Activated CD4-positive, alpha-beta T cell treated with anti-CD3 and anti-CD28 coated beads for 48 hours (primary cell): ENCODE measurements around the gene PRCD.
A peak's percentile ranks its signal among the peaks of the same experiment; 100 is the strongest.
"Not testable (repeated sequence)": the region's sequence is repeated elsewhere in the genome, so short reads cannot be mapped to it uniquely, and the experiment has no call there.

Source experiments
- DNase-seq: peaks from one replicate; pipeline ENCODE4 v3.0.0-alpha.2; 2020

The PRCD gene

DNA sequence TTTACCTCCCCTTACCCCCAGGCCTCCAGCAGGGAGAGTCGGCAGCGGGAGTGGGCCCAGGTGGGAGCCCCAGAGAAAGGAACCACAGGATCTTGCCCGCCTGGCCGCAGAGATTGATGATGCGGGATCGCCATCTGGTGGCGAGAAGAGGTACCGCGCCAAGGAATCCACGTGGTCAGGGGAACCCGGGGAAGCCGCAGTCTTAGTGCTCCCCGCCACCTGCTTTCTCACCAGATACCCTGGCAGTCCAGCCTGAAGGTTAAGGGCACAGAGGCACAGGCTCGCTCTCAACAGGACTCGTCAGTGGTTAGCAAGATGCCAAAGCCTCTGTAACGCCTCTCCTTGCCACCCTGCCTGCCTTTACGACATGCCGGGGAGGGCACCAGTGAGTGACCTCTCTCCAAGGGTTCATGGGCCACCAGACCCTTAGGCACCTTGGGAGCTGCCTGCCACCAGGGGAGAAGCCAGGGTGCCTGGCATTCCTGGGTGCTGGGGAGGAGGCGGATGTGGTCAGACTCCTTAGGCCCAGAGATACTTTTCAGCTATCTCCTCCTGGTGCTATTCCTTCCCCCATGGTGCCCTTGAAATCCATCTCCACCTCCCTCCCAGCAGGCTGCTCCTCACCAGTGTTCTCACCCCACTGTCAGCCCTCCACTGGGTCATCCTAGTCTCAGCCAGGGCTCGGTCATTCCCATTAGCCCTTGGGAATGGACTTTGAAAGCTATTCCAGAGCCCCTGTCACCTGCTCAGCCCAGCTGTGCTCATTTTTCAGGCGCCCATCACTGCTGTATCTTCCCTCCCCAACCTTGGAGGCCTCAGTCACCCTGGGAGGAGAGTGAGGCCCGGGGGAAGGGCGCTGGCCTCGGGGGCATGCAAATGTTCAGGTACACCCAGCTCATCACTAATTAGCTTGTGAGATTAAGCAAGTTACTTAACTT lies 33.2 kb upstream of the PRCD start:
- DNase-seq = peak; percentile 92

DNA sequence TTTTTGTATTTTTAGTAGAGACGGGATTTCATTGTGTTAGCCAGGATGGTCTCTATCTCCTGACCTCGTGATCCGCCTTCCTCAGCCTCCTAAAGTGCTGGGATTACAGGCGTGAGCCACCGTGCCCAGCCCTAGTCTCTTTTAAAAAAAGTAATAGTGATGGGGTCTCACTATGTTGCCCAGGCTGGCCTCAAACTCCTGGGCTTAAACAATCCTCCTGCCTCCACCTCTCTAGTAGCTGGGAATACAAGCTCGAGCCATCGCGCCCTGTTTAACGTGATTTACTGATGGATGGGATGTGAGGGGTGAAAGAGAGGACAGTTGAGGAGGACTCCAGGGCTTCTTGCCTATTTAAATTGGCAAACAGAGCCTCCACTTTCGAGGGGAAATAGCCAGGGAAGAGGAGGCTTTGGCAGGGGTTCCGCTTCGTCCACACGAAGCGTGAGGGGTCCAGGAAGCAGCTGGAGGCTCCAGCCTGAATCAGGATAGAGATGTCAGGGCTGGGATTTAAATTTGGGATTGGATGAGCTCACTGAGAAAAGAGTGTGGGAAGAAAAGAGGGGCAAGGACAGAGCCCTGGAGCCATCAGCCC lies 31.3 kb upstream of the PRCD start:
- DNase-seq = not testable (repeated sequence)

DNA sequence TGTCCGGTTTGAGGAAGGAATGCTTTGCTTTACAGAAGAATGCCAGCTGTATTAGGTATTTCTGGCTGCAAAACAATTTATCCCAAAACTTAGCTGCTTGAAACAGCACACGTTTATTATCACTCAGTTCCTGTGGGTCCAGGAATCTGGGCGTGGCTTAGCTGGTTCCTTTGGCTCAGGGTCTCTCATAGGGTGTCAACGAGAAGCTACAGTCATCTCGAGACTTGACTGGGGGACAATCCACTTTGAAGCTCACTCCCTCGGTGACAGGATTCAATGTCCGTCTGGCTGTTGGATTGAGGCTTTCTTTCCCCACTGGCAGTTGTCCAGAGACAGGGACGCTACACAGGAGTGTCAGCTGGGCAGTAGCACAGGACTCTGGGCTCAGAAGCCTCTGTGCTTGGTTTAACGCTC lies 29.0 kb upstream of the PRCD start:
- no peak for DNase-seq

DNA sequence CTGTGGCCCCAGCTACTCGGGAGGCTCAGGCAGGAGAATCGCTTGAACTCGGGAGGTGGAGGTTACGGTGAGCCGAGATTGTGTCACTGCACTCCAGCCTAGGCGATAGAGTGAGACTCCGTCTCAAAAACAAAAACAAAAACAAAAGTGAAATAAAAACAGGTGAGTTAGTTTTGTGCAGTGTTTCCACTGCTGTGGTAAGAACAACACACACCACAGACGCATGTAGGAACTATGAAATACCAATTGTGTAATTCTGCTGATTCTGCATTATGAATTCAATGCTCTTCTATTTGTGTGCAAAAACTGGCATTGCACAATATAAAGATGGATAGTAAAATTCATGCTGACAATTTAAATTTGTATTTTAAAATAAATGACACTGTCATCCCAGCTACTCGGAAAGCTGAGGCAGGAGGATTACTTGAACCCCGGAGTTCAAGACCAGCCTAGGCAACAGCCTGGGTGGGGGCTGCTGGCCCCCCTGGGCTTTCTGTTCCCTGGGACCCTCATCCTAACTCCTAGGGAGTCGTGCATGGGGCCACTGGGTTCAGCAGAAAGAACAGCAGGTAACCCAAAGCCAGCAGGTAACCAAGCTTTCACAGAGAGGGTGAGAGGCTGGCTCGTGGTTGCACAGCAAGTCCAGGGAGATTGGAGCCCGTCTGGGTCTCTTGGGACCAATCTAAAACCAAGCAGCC lies 28.0 kb upstream of the PRCD start:
- no peak for DNase-seq

DNA sequence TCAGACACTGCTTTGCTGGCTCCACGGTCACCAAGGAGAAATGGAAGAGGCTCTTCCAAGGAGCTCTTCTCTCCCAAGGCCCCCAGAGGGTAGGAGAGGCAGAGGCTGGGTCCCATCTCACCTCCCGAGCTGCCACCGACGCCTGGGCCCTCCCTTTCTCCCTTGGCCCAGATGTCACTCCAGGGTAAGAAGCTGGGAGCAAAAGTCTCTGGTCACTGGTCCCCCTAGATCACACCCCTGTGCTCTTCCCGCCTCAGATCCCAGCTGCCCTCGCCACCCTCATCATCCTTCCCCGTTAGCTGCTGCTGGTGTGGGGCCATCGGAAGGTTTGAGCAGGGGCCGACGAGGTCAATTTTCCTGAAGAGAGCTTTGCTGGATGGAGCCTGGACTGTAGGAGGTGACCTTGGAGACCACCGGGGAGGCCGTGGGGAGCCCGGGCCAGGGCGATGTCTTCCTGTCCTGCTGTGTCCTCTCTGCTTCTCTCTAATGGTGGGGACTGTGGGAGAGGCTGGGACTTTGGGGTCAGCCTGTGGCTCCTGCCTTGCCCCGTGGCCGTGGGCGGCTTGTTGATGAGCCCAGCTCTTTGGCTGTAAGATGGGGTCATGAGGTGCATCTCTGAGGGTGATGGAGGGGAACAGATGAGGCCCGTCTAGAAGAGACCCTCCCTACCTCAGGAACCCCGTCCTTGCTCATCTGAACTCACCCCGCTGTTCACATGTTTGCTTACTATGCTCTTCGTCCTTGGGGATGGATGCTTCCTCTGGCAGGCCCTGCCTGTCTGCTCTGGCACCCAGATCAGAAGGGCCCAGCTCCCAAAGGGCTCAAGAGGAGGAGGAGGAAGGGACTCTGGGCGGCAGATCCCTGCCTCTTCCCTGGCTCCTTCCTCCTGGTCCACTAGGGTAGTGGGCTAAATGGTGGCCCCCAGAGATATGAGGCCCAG lies 27.2 kb upstream of the PRCD start:
- DNase-seq = no peak

DNA sequence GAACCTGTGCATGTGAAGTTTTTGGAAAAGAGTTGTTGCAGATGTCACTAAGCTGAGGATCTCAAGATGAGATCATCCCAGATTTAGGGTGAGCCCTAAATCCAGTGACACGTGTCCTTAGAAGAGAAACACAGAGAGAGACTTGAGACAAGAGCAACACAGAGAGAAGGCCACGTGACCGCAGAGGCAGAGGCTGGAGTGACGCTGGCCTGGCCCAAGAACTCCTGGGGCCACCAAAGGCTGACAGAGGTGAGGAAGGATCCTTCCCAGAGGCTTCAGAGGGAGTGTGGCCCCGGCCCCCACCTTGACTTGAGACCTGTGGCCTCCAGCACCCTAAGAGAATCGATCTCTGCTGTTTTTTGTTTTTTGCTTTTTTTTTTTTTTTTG lies 26.5 kb upstream of the PRCD start:
- DNase-seq = no peak

DNA sequence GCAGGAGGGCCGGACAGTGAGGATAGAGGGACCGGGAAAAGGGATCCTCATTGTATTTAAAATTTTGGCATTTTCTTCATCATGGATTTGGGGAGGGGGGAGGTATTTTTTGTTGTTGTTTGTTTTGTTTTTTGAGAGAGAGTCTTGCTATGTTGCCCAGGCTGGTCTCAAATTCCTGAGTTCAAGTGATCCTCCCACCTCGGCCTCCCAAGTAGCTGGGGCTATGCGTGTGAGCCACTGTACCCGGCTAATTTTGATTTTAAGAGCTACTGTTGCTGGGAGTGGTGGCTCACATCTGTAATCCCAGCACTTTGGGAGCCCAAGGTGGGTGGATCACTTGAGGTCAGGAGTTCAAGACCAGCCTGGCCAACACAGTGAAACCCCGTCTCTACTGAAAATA lies 25.5 kb upstream of the PRCD start:
- not testable (repeated sequence) for DNase-seq

DNA sequence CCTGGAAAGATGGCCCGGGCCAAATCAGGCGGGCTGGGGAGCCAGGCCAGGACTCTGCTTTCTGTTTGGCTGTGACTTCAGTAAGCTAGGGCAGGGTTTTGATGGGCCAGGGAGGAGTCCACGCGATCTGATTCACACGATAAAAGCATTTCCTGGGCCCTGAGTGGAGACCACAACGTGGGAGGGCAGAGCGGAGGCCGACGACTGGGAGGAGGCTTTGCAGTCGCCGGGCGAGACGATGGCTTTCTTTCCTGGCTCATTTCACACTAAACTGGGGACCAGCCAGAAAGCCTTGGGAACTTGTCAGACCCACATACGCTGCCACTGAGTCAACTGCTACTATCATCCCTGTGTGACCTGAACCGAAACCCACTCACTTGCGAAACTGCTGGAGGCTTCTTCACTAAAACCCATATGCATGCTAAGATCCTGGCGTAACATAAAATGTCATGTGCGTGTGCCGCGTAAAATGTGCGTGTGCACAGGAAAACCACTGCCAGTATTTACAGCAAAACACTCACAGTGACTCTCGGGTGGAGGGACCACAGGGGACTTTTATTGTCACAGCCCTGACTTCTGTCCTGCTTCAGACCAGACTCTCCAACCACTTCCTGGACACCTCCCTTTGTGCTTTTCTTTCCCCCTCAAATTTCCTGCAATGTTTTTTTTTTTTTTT lies 24.4 kb upstream of the PRCD start:
- peak; percentile 86 for DNase-seq

DNA sequence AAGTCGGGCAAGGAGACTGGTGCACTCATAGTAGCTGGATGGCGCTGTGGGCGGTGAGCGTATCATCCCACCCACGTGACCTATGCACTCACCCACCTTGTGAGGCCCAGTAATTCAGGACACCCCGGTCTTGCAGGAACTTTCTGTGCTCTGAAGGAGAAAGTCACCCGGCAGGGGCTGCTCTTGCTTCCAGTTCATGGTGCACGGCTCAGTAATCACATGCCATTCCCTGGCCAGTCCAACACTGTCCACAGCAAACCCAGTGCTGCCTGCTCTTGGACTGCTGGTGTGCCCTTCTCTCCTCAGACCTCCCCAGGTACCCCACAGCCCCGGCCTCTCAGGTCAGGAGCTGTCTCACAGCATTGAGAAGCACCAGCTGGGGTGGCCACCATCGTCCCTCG lies 22.2 kb upstream of the PRCD start:
- DNase-seq = no peak

DNA sequence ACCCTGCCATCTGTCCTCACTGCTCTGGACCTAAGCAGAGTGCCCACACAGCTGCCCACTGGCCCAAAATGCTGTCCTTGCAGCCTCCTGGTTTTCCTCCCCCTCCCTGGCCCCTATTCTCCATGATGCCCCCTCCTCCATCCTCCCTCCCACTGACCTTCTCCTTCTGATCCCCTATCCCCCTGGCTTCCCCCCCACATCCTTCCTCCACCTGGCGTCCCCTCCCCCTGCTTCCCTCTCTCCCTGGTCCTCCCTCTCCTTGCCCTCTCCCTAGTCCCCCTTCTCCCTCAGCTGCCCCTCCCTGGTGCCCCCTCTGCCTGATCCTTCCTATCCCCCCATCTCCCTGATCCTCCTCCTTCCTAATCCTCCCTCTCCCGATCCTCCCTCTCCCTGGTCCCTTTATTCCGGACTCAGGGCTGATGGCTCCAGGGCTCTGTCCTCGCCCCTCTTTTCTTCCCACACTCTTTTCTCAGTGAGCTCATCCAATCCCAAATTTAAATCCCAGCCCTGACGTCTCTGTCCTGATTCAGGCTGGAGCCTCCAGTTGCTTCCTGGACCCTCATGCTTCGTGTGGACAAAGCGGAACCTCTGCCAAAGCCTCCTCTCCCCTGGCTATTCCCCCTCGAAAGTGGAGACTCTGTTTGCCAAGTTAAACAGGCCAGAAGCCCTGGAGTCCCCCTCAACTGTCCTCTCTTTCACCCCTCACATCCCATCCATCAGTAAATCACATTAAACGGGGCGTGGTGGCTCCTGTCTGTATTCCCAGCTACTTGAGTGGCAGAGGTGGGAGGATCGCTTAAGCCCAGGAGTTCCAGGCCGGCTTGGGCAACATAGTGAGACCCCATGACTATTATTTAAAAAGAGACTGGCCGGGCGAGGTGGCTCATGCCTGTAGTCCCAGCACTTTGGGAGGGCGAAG lies 20.5 kb upstream of the PRCD start:
- no peak for DNase-seq

DNA sequence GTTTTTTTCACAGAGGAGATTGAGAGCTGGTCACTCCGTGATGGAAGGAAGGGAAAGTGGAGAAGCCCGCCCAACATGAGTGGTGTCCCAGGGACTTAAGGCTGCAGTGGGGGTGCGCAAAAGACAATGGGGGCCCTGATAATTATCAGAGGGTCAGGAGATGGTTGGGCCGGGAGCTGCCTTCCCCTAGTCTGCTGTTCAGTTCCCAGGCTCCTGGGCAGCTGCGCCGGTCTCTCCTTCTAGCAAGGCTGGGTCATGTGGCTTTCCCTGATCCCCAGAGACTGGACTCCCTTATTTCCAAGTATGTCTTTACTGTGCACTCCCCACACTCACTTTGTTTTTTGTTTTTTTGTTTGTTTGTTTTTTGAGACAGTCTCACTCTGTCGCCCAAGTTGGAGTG lies 18.6 kb upstream of the PRCD start:
- no peak for DNase-seq

DNA sequence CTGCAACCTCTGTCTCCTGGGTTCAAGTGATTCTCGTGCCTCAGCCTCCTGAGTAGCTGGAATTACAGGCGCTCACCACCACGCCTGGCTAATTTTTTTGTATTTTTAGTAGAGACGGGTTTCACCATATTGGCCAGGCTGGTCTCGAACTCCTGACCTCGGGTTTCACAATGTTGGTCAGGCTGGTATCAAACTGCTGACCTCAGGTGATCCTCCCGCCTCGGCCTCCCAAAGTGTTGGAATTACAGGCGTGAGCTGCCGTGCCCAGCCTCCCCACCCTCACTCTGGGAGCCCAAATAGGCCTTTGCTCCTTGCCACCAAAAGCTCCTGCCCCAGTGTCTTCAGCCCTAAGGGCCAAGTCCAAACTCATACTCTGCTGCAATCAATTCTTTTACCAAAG lies 18.2 kb upstream of the PRCD start:
- not testable (repeated sequence) for DNase-seq

DNA sequence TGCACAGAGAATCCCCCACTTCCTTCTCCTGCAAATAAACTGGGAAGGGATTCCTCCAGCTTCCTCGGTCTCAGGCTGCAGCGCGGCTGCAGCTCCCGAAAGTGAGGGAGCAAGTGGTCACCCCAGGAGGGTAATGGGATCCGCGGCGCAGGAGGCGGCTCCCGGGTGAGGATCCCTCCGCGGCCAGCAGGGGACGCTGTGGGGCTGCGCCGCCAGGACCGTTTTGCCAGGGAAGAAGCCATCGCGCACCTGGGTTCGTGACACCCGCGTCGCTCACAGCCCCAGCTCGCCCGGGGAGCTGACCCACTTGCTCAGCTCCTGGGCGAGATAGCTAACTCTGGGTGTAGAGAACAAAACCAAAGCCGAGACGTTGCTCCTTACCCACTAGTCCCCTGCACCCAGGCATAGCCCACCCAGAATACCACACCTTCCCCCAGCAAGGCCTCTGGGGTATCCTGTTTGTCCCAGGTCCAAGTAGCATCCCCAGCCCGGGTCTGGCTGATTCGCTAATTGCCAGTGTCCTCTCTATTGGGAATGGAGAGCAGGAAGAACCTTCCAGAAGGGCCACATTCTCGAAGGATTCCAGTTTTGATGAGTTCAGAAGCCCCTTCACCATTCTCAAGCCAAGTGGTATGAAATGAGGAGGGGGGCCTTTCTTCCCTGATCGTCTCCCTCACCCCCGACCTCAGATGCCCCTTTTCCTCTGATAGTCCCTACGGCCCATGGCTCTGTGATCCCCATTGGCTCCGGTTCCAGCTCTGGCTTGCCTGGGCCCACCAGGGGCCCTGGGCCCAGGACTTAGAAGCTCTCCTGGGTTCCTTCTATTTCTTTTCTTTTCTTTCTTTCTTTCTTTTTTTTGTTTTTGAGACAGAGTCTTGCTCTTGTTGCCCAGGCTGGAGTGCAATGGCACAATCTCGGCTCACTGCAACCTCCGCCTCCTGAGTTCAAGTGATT lies 16.5 kb upstream of the PRCD start:
- peak; percentile 87 for DNase-seq

DNA sequence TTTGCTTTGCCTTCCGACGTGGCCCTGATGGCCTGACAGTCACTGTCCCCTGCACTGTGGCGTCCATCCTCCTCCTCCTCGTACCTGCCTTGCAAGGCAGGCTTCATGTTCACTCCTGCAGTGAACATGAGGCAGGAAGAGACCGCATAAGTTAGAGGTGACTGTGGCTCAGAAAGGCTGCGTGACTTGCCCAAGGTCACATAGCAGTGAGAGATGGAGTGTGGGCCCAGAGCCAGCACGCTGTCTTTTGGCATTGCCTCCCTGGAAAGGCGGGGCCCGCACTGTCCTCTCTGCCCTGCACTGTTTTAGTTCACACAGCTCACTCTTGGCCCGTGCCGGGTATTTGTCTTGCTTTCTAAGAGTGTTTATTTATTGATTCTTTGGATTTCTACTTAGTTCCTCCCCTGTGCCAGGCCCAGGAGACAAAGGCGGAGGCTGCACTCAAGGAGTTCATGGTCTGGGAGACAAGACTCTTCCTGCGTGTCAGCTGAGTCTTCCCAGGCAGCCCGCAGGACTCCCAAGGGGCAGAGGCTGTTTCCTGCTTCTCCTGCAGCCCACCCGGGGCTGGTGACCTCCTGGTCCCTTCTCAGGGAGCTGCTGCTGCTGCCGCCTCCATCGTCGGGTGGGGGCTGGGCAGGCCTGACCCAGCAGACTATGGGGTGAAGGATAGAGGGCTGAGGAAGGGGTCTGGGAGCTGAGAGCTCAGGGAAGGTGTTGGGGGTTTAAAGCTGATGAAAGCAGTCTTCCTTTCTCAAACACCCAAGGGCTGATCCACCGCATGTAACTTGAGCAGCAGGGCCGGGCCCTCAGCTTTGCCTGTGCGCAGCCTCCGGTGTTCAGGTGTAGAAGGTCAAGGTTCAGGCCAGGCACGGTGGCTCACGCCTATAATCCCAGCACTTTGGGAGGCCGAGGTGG lies 15.0 kb upstream of the PRCD start:
- DNase-seq = no peak

DNA sequence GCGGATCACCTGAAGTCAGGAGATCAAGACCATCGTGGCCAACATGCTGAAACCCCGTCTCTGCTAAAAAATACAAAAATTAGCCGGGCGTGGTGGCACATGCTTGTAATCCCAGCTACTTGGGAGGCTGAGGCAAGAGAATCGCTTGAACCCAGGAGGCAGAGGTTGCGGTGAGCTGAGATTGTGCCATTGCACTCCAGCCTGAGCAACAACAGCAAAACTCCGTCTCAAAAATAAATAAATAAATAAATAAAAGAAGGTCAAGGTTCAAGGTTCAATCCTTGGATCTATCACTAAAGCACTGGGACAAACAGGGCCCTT lies 14.4 kb upstream of the PRCD start:
- not testable (repeated sequence) for DNase-seq

DNA sequence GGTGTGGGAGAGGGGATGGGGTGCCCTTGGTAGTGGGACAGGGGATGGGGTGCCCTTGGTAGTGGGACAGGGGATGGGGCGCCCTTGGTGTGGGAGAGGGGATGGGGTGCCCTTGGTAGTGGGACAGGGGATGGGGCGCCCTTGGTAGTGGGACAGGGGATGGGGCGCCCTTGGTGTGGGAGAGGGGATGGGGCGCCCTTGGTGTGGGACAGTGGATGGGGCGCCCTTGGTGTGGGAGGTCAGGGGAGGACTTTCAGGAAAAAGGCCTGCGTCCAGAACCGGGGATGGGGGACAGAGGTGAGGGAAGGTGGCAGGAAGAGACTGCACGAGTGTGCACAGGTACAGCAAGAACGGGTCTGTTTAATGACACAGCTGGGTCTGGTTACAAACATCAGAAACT lies 12.8 kb upstream of the PRCD start:
- DNase-seq = not testable (repeated sequence)

DNA sequence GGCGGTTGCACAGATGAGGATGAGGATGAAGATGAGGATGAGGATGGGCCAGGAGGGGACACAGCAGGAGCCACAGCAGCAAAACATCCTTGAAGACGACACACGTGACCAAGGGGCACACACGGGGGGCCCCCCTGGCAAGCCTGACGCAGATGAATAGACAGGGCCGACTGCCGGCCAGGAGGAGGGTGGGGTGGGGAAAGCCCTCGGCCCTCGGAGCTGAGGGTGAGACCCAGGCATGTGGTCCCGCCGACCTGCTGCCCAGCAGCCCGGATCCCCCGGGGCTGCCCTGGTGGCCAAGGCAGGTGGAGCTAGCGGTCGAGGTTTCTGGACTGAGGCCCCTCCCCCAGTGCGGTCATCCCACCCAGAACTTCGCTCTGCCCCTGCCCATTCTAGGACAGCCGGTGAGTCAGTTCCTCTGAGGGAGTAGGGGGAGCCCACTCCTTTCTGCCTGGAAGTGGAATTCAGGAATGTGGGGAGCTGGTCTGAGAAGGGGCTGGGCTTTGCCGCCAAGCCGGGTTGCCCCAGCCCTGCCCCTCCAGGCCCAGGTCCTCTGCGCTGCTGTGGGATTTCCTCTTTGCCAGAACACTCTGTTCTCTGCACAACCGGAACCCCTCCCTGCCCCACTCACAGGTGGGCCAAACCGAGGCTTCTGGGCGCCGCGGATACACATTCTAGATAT lies 12.3 kb upstream of the PRCD start:
- no peak for DNase-seq

DNA sequence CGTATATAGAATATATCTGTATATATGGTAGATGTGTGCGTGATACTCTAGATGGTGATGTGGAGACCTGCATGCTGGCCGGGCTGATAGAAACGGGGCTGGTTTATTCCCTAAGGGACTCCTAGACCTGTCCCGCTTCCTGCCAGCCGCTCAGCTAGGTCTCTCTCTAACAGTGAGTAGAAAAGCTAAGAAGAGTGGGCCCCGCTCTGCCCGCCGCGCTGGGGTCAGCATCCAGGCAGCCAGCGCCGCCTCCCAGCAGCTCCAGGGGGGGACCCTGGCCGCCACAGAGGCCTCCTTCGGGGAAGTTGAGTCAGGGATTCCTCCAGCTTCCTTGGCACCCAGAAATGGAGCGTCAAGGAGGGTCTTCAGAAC lies 11.7 kb upstream of the PRCD start:
- DNase-seq = no peak
